ENCODE results near the gene VIT. TPM values are rescaled to one million over a fixed set of nuclear protein-coding genes. Genes with fewer than 3 reads are reported as not detected.

VIT gene
- total RNA-seq, 1 experiment from 2014 or later, result not detected

Other genes with a start within 250 kb of the VIT start
- 52.6 and 64.1 TPM in 2 replicates for gene FEZ2, start 98.5 kb upstream of the VIT start, total RNA-seq (2014; rRNA removed; shearing (Covaris generic); ENCODE audit: low replicate concordance)